ENCODE results near the gene ZNF77.

DNA sequence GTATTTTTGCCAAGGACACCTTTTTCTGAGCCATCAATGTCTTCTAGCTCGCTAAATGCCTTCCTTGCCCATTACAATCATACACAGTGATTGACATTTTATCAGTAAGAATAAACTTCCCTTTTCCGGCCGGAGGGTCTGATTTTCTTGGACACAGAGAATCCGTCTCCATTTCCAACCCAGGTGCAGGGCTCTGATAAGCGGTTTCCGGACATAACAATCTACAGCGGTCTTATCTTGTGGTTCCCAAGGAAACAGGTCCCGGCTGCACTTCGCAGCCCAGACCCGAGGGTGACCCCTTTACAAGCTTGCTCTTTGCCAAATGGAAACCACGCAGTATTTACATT lies 5.1 kb upstream of the ZNF77 start:
- TF ChIP-seq, protein P1, sequence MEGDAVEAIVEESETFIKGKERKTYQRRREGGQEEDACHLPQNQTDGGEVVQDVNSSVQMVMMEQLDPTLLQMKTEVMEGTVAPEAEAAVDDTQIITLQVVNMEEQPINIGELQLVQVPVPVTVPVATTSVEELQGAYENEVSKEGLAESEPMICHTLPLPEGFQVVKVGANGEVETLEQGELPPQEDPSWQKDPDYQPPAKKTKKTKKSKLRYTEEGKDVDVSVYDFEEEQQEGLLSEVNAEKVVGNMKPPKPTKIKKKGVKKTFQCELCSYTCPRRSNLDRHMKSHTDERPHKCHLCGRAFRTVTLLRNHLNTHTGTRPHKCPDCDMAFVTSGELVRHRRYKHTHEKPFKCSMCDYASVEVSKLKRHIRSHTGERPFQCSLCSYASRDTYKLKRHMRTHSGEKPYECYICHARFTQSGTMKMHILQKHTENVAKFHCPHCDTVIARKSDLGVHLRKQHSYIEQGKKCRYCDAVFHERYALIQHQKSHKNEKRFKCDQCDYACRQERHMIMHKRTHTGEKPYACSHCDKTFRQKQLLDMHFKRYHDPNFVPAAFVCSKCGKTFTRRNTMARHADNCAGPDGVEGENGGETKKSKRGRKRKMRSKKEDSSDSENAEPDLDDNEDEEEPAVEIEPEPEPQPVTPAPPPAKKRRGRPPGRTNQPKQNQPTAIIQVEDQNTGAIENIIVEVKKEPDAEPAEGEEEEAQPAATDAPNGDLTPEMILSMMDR (IDR thresholded peaks at IDR 0.05 in 2 of 3, conservative IDR thresholded peaks at IDR 0.05 in 1 of 3; ENCODE audit: borderline replicate concordance in 1 of 3, insufficient read depth in 1 of 3, low read depth in 2 of 3, low read length in 2 of 3) = no peak
- TF ChIP-seq, protein P2, sequence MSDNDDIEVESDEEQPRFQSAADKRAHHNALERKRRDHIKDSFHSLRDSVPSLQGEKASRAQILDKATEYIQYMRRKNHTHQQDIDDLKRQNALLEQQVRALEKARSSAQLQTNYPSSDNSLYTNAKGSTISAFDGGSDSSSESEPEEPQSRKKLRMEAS (IDR thresholded peaks at IDR 0.05) = no peak
- TF ChIP-seq POLR2A (IDR thresholded peaks at IDR 0.05; ENCODE audit: borderline replicate concordance, extremely low read depth, insufficient read depth, insufficient read length) (no peak), YY1 (IDR thresholded peaks at IDR 0.05; ENCODE audit: extremely low read depth, insufficient replicate concordance, low read depth, low read length) (no peak), EZH2 (IDR thresholded peaks at IDR 0.05) (no peak), ZFX (IDR thresholded peaks at IDR 0.05) (no peak), EZH2phosphoT487 (IDR thresholded peaks at IDR 0.05; ENCODE audit: borderline replicate concordance) (no peak), EGR1 (IDR thresholded peaks at IDR 0.05; ENCODE audit: low read depth) (no peak), SIN3A (IDR thresholded peaks at IDR 0.05; ENCODE audit: low read depth) (no peak)
- TF ChIP-seq, protein P3, sequence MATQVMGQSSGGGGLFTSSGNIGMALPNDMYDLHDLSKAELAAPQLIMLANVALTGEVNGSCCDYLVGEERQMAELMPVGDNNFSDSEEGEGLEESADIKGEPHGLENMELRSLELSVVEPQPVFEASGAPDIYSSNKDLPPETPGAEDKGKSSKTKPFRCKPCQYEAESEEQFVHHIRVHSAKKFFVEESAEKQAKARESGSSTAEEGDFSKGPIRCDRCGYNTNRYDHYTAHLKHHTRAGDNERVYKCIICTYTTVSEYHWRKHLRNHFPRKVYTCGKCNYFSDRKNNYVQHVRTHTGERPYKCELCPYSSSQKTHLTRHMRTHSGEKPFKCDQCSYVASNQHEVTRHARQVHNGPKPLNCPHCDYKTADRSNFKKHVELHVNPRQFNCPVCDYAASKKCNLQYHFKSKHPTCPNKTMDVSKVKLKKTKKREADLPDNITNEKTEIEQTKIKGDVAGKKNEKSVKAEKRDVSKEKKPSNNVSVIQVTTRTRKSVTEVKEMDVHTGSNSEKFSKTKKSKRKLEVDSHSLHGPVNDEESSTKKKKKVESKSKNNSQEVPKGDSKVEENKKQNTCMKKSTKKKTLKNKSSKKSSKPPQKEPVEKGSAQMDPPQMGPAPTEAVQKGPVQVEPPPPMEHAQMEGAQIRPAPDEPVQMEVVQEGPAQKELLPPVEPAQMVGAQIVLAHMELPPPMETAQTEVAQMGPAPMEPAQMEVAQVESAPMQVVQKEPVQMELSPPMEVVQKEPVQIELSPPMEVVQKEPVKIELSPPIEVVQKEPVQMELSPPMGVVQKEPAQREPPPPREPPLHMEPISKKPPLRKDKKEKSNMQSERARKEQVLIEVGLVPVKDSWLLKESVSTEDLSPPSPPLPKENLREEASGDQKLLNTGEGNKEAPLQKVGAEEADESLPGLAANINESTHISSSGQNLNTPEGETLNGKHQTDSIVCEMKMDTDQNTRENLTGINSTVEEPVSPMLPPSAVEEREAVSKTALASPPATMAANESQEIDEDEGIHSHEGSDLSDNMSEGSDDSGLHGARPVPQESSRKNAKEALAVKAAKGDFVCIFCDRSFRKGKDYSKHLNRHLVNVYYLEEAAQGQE (IDR thresholded peaks at IDR 0.05; ENCODE audit: low read depth) = no peak

Data from HCT116 (cell line).